ENCODE data around the gene PFKFB3. TPM values are rescaled to one million over a fixed set of nuclear protein-coding genes. Genes with fewer than 3 reads are reported as not detected.

The PFKFB3 gene
- total and polyA plus RNA-seq, 5 donors from 2014 or later, result 2.8 to 96.3 (median 4.2) TPM

- peaks cover 39% of the 10 kb centered on the region for H3K4me1 ChIP-seq (ENCODE audit: control insufficient read depth, insufficient read depth, low read length, poor library complexity, severe bottlenecking)
- no peaks in the 10 kb centered on the region for H3K9me3 ChIP-seq (ENCODE audit: control insufficient read depth in 2 of 2, low read length in 2 of 2)
- DNase-seq (no peak), ATAC-seq (ENCODE audit: low read depth in 2 of 2) (no peak)
- H3K4me3 ChIP-seq (ENCODE audit: low read depth, low read length), result no peak overlapping the region
- no peaks in the 10 kb centered on the region for H3K36me3 ChIP-seq (ENCODE audit: control insufficient read depth, insufficient read depth, low read length)
- H3K27me3 ChIP-seq (ENCODE audit: control insufficient read depth, insufficient read depth, low read length), result no peaks in the 10 kb centered on the region
- peak overlapping the region; percentile 96 to 98 (median 96) for H3K27ac Mint-ChIP-seq
- peak overlapping the region in 1 of 4 donors; percentile 65 for H3K4me3 Mint-ChIP-seq
- H3K9me3 Mint-ChIP-seq, result peaks cover 0 to 2% (median 0%) of the 10 kb centered on the region in 7 donors
- peaks cover 3% of the 10 kb centered on the region for H3K36me3 Mint-ChIP-seq
- H3K27me3 Mint-ChIP-seq, result no peaks in the 10 kb centered on the region
- H3K27ac ChIP-seq (ENCODE audit: insufficient read depth, low read length, poor library complexity, severe bottlenecking), result no peak overlapping the region
- peaks cover 18 to 54% (median 42%) of the 10 kb centered on the region in 4 donors for H3K4me1 Mint-ChIP-seq
Measured at GRCh38 chr10:6272126-6272525, 69.4 kb downstream of the PFKFB3 start.

DNA sequence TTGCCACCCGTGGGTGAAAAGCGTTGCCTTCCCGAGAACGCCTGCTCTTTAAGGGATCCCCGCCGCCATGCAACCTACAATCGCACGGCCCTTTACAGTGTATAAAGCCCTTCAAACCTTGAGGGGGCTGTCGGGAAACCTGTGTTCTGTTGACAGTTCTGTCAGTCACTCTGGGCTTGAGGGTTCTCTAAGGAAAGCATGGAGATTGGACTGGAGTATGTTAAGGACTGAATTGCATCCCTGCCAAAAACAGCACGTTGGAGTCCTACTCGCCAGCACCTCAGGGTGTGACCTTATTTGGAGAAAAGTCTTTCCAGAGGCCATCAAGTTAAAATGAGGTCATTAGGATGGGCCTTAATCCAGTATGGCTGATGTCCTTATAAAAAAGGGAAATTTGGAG lies 70.6 kb downstream of the PFKFB3 start:
- H3K4me1 Mint-ChIP-seq, result peaks cover 15 to 49% (median 39%) of the 10 kb centered on the region in 4 donors
- H3K4me3 ChIP-seq (ENCODE audit: low read depth, low read length), result no peak overlapping the region
- H3K36me3 ChIP-seq (ENCODE audit: control insufficient read depth, insufficient read depth, low read length), result no peaks in the 10 kb centered on the region
- peak overlapping the region; percentile 16 to 74 (median 73) for H3K27ac Mint-ChIP-seq
- no peak overlapping the region for H3K27ac ChIP-seq (ENCODE audit: insufficient read depth, low read length, poor library complexity, severe bottlenecking)
- ATAC-seq (ENCODE audit: low read depth in 2 of 2), result no peak
- H3K9me3 Mint-ChIP-seq, result peaks cover 0 to 2% (median 0%) of the 10 kb centered on the region in 7 donors
- H3K36me3 Mint-ChIP-seq, result peaks cover 6% of the 10 kb centered on the region
- no peaks in the 10 kb centered on the region for H3K27me3 ChIP-seq (ENCODE audit: control insufficient read depth, insufficient read depth, low read length)
- peaks cover 39% of the 10 kb centered on the region for H3K4me1 ChIP-seq (ENCODE audit: control insufficient read depth, insufficient read depth, low read length, poor library complexity, severe bottlenecking)
- no peak for DNase-seq
- no peaks in the 10 kb centered on the region for H3K27me3 Mint-ChIP-seq
- no peak overlapping the region for H3K4me3 Mint-ChIP-seq
- no peaks in the 10 kb centered on the region for H3K9me3 ChIP-seq (ENCODE audit: control insufficient read depth in 2 of 2, low read length in 2 of 2)

- Mint-ChIP-seq H3K9me3 (peaks cover 0 to 2% (median 0%) of the 10 kb centered on the region in 7 donors), H3K4me3 (peak overlapping the region in 1 of 4 donors; percentile 23), H3K36me3 (peaks cover 6% of the 10 kb centered on the region), H3K4me1 (peaks cover 13 to 49% (median 38%) of the 10 kb centered on the region in 4 donors), H3K27ac (peak overlapping the region; percentile 73 to 89 (median 74)), H3K27me3 (no peaks in the 10 kb centered on the region)
- DNase-seq (no peak), ATAC-seq (ENCODE audit: low read depth in 2 of 2) (no peak)
- no peaks in the 10 kb centered on the region for H3K27me3 ChIP-seq (ENCODE audit: control insufficient read depth, insufficient read depth, low read length)
- peaks cover 39% of the 10 kb centered on the region for H3K4me1 ChIP-seq (ENCODE audit: control insufficient read depth, insufficient read depth, low read length, poor library complexity, severe bottlenecking)
- no peaks in the 10 kb centered on the region for H3K9me3 ChIP-seq (ENCODE audit: control insufficient read depth in 2 of 2, low read length in 2 of 2)
- no peak overlapping the region for H3K4me3 ChIP-seq (ENCODE audit: low read depth, low read length)
- H3K27ac ChIP-seq (ENCODE audit: insufficient read depth, low read length, poor library complexity, severe bottlenecking), result no peak overlapping the region
- no peaks in the 10 kb centered on the region for H3K36me3 ChIP-seq (ENCODE audit: control insufficient read depth, insufficient read depth, low read length)
Measured at GRCh38 chr10:6274040-6274439, 71.3 kb downstream of the PFKFB3 start.

GRCh38 chr10:6274484-6274883 lies 71.8 kb downstream of the PFKFB3 start:
- H3K4me3 ChIP-seq (ENCODE audit: low read depth, low read length), result no peak overlapping the region
- H3K36me3 Mint-ChIP-seq, result peaks cover 6% of the 10 kb centered on the region

GRCh38 chr10:6275022-6275997 lies 72.6 kb downstream of the PFKFB3 start:
- peaks cover 35% of the 10 kb centered on the region for H3K4me1 ChIP-seq (ENCODE audit: control insufficient read depth, insufficient read depth, low read length, poor library complexity, severe bottlenecking)
- DNase-seq, result peak; percentile 67 to 83 (median 75)
- peak overlapping the region; percentile 59 for H3K27ac ChIP-seq (ENCODE audit: insufficient read depth, low read length, poor library complexity, severe bottlenecking)
- ATAC-seq (ENCODE audit: low read depth in 2 of 2), result peak; percentile 89 to 91
- peak overlapping the region; percentile 33 for H3K4me3 ChIP-seq (ENCODE audit: low read depth, low read length)
- H3K36me3 ChIP-seq (ENCODE audit: control insufficient read depth, insufficient read depth, low read length), result no peaks in the 10 kb centered on the region
- no peaks in the 10 kb centered on the region for H3K27me3 Mint-ChIP-seq
- H3K27ac Mint-ChIP-seq, result peak overlapping the region; percentile 89 to 95 (median 90)
- H3K4me3 Mint-ChIP-seq, result peak overlapping the region; percentile 62 to 88 (median 74)
- no peaks in the 10 kb centered on the region for H3K27me3 ChIP-seq (ENCODE audit: control insufficient read depth, insufficient read depth, low read length)
- H3K9me3 ChIP-seq (ENCODE audit: control insufficient read depth in 2 of 2, low read length in 2 of 2), result no peaks in the 10 kb centered on the region
- peaks cover 6% of the 10 kb centered on the region for H3K36me3 Mint-ChIP-seq
- H3K4me1 Mint-ChIP-seq, result peaks cover 5 to 41% (median 31%) of the 10 kb centered on the region in 4 donors
- H3K9me3 Mint-ChIP-seq, result peaks cover 0 to 2% (median 0%) of the 10 kb centered on the region in 7 donors

More at GRCh38 chr10:6274484-6274883, 71.8 kb downstream of the PFKFB3 start:
- H3K27ac Mint-ChIP-seq, result peak overlapping the region; percentile 74 to 95 (median 89)
- H3K36me3 ChIP-seq (ENCODE audit: control insufficient read depth, insufficient read depth, low read length), result no peaks in the 10 kb centered on the region
- ATAC-seq (ENCODE audit: low read depth in 2 of 2) (no peak), DNase-seq (no peak)
- H3K27me3 ChIP-seq (ENCODE audit: control insufficient read depth, insufficient read depth, low read length), result no peaks in the 10 kb centered on the region
- peaks cover 9 to 45% (median 34%) of the 10 kb centered on the region in 4 donors for H3K4me1 Mint-ChIP-seq
- peaks cover 0 to 2% (median 0%) of the 10 kb centered on the region in 7 donors for H3K9me3 Mint-ChIP-seq
- no peaks in the 10 kb centered on the region for H3K9me3 ChIP-seq (ENCODE audit: control insufficient read depth in 2 of 2, low read length in 2 of 2)
- H3K4me3 Mint-ChIP-seq, result no peak overlapping the region
- peak overlapping the region; percentile 59 for H3K27ac ChIP-seq (ENCODE audit: insufficient read depth, low read length, poor library complexity, severe bottlenecking)
- H3K4me1 ChIP-seq (ENCODE audit: control insufficient read depth, insufficient read depth, low read length, poor library complexity, severe bottlenecking), result peaks cover 38% of the 10 kb centered on the region
- no peaks in the 10 kb centered on the region for H3K27me3 Mint-ChIP-seq

- Histone ChIP-seq H3K27me3 (ENCODE audit: control insufficient read depth, insufficient read depth, low read length) (no peaks in the 10 kb centered on the region), H3K27ac (ENCODE audit: insufficient read depth, low read length, poor library complexity, severe bottlenecking) (no peak overlapping the region), H3K4me3 (ENCODE audit: low read depth, low read length) (no peak overlapping the region), H3K4me1 (ENCODE audit: control insufficient read depth, insufficient read depth, low read length, poor library complexity, severe bottlenecking) (peaks cover 28% of the 10 kb centered on the region), H3K36me3 (ENCODE audit: control insufficient read depth, insufficient read depth, low read length) (no peaks in the 10 kb centered on the region), H3K9me3 (ENCODE audit: control insufficient read depth in 2 of 2, low read length in 2 of 2) (no peaks in the 10 kb centered on the region)
- H3K27ac Mint-ChIP-seq, result no peak overlapping the region
- DNase-seq, result no peak
- H3K4me3 Mint-ChIP-seq, result no peak overlapping the region
- peaks cover 0 to 2% (median 0%) of the 10 kb centered on the region in 7 donors for H3K9me3 Mint-ChIP-seq
- peaks cover 6% of the 10 kb centered on the region for H3K36me3 Mint-ChIP-seq
- H3K27me3 Mint-ChIP-seq, result no peaks in the 10 kb centered on the region
- no peak for ATAC-seq (ENCODE audit: low read depth in 2 of 2)
- H3K4me1 Mint-ChIP-seq, result peaks cover 6 to 34% (median 25%) of the 10 kb centered on the region in 4 donors
Measured at GRCh38 chr10:6276356-6276755, 73.6 kb downstream of the PFKFB3 start.

GRCh38 chr10:6278519-6279120 lies 75.9 kb downstream of the PFKFB3 start:
- no peak overlapping the region for H3K27ac Mint-ChIP-seq
- no peak overlapping the region for H3K4me3 Mint-ChIP-seq
- H3K4me1 Mint-ChIP-seq, result peaks cover 6 to 24% (median 16%) of the 10 kb centered on the region in 4 donors

More at GRCh38 chr10:6278519-6279120, 75.9 kb downstream of the PFKFB3 start:
- Histone ChIP-seq H3K4me3 (ENCODE audit: low read depth, low read length) (no peak overlapping the region), H3K9me3 (ENCODE audit: control insufficient read depth in 2 of 2, low read length in 2 of 2) (no peaks in the 10 kb centered on the region), H3K27ac (ENCODE audit: insufficient read depth, low read length, poor library complexity, severe bottlenecking) (no peak overlapping the region), H3K36me3 (ENCODE audit: control insufficient read depth, insufficient read depth, low read length) (no peaks in the 10 kb centered on the region), H3K4me1 (ENCODE audit: control insufficient read depth, insufficient read depth, low read length, poor library complexity, severe bottlenecking) (peaks cover 19% of the 10 kb centered on the region), H3K27me3 (ENCODE audit: control insufficient read depth, insufficient read depth, low read length) (no peaks in the 10 kb centered on the region)
- ATAC-seq (ENCODE audit: low read depth in 2 of 2), result no peak
- no peaks in the 10 kb centered on the region for H3K9me3 Mint-ChIP-seq
- H3K36me3 Mint-ChIP-seq, result peaks cover 6% of the 10 kb centered on the region
- H3K27me3 Mint-ChIP-seq, result no peaks in the 10 kb centered on the region
- DNase-seq, result no peak
